HepG2 (cell line): ENCODE data around the gene DEPDC5.

Source experiments
- CBX5 ChIP-seq: sonication (generic); formaldehyde crosslinking; IDR thresholded peaks from 2 replicates; pipeline ENCODE4 v1.4.0; 2020; ENCODE audit warnings: missing genetic modification reagents, borderline replicate concordance
- EZH2 ChIP-seq: conservative IDR thresholded peaks from 2 replicates; pipeline ENCODE4 v1.6.1; 2012; ENCODE audit warnings: mild to moderate bottlenecking, low read depth, low read length, moderate library complexity
- HDAC6 ChIP-seq: fragments of 200-600 bp; sonication (generic); IDR thresholded peaks from 2 replicates; pipeline ENCODE4 v1.7.0; 2017; ENCODE audit warnings: mild to moderate bottlenecking, antibody characterized with exemption, low read length, low read depth
- MAFK ChIP-seq, 2 experiments: IDR thresholded peaks in 1 of 2; conservative IDR thresholded peaks in 1 of 2; 2 replicates each; pipeline ENCODE4 v1.6.1; 2011; ENCODE audit warnings: improper control_type of control experiment in 2 of 2, low read length in 2 of 2
- NR2F1 ChIP-seq, 2 experiments: fragments of 450-650 bp in 1 of 2; formaldehyde crosslinking in 1 of 2; IDR thresholded peaks; 2 replicates each; pipeline versions ENCODE4 v1.5.0 to v1.6.1; 2016 to 2020; ENCODE audit warnings: mild to moderate bottlenecking in 1 of 2, missing compliant biosample characterization in 1 of 2, missing genetic modification reagents in 1 of 2, moderate library complexity in 1 of 2
- SOX6 ChIP-seq, 2 experiments: fragments of 450-650 bp in 1 of 2; sonication (generic) in 1 of 2; formaldehyde crosslinking in 1 of 2; IDR thresholded peaks; 2 replicates each; pipeline versions ENCODE4 v1.4.0 to v1.6.1; 2017 to 2020; ENCODE audit warnings: antibody characterized with exemption in 1 of 2, mild to moderate bottlenecking in 1 of 2, missing genetic modification reagents in 1 of 2
- TOE1 ChIP-seq: sonication (generic); formaldehyde crosslinking; IDR thresholded peaks from 2 replicates; pipeline ENCODE4 v1.4.0; 2020; ENCODE audit warnings: mild to moderate bottlenecking, missing genetic modification reagents
- ZNF296 ChIP-seq: sonication (generic); formaldehyde crosslinking; conservative IDR thresholded peaks from 2 replicates; pipeline ENCODE4 v1.5.0; 2020; ENCODE audit warnings: mild to moderate bottlenecking, missing genetic modification reagents

- TF ChIP-seq HDAC6 = no peak
- no peak for TF ChIP-seq MAFK (conservative IDR thresholded peaks at IDR 0.05 in 1 of 2, IDR thresholded peaks at IDR 0.05 in 1 of 2; ENCODE audit: low read length in 2 of 2)
- TF ChIP-seq CBX5 (CRISPR knock-in tag) = no peak
- no peak for TF ChIP-seq EZH2
- TF ChIP-seq NR2F1 (CRISPR knock-in tag; IDR thresholded peaks at IDR 0.05) = no peak
- TF ChIP-seq TOE1 = no peak
- no peak for TF ChIP-seq SOX6 (IDR thresholded peaks at IDR 0.05)
- TF ChIP-seq SOX6 (CRISPR knock-in tag; IDR thresholded peaks at IDR 0.05) = no peak
- no peak for TF ChIP-seq ZNF296 (CRISPR knock-in tag)
These were observed 192.3 kb downstream of the DEPDC5 start for GRCh38 chr22:31945971-31946680.
